HG03097 (cell line): ENCODE results near the gene GVQW3.
A peak's percentile ranks its signal among the peaks of the same experiment; 100 is the strongest.

Source experiments
- ATAC-seq: cut with Tn5 transposase; IDR thresholded peaks from one replicate; pipeline ENCODE4 v1.9.1; 2021; ENCODE audit not compliant: unreplicated experiment, low FRiP score

GVQW3 gene

GRCh38 chr11:76380977-76381719 is at the start of gene GVQW3, which contains the start of gene THAP12:
GVQW3 (plus strand) TSS chr11:76381323; CDS start chr11:76381829, 506 bp downstream.
THAP12 (minus strand) TSS chr11:76381132; CDS start chr11:76380836, 296 bp downstream.
- ATAC-seq, result peak; percentile 76

- no peak for ATAC-seq
Measured at GRCh38 chr11:76334826-76335389, 46.2 kb upstream of the GVQW3 start.

DNA sequence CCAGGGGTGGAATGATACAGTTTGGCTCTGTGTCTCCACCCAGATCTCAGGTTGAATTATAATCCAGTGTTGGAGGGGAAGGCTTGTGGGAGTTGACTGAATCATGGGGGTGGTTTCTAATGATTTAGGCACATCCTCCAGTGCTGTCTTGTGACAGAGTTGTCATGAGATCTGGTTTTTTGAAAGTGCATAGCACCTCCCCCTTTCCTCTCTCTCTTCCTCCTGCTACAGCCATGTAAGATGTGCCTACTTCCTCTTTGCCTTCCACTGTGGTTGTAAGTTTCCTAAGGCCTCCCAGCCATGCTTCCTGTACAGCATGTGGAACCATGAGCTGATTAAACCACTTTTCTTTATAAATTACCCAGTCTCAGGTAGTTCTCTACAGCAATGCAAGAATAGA is 45.3 kb upstream of the GVQW3 start:
- ATAC-seq, result no peak

DNA sequence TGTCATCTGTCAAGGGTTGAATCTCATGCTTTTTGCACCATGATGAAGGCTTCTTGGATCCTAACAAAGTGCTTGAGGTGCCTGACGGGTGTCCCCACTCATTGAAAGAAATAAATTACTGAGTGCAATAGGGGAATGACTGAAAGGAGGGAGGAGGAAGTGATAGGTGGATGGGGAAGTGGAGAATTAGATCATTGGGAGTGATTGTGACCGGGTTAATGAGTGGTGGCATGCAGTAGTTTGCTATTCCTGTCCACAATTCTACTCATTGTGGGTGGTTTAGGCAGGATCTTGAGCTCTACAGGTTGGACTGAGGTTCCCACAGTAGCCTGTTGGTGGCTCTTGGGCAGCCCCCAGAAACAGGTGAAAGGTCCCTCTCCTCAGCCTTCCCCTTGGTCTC is 44.5 kb upstream of the GVQW3 start:
- no peak for ATAC-seq

GRCh38 chr11:76337469-76337868 is 43.7 kb upstream of the GVQW3 start:
- no peak for ATAC-seq

GRCh38 chr11:76337923-76338322 is 43.2 kb upstream of the GVQW3 start:
- no peak for ATAC-seq

DNA sequence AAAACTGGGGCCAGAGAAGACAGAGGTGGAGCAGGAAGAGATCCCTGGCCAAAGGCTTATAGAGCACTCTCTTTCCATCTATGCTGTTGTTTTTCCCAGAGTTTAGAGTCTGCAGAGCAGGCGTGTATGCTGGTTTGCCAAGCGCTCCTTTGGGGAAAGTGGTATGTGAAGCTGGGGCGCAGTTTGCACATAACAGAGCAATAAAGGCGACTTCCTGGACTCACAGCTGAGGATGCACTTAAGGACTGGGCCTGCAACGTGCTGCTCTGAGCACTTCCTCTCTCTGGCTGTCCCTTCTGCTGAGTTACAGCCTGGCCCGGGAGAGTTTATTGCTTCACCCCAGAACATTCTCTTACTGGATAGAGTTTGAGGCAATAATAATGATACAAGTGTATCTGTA is 41.9 kb upstream of the GVQW3 start:
- no peak for ATAC-seq

DNA sequence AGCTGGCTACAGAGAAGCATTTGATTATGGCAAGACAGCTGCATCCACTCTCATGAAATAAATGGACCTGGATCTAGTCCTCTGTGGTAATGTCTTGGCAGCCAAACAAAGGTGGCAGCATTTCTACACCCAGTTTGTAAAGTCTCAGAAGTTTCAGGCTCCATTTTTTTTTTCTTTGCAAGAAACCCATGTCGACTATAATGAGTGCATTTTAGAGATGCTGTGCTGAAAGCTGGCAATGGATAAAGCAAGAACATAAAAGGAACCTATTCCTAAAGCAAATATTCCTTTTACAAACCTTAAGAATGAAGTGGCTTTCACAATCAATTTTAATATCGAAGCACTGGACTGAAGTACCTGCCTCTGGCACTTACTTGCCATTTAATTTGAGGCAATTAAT is 33.7 kb upstream of the GVQW3 start:
- ATAC-seq, result no peak

GRCh38 chr11:76348348-76348747 is 32.8 kb upstream of the GVQW3 start:
- no peak for ATAC-seq

DNA sequence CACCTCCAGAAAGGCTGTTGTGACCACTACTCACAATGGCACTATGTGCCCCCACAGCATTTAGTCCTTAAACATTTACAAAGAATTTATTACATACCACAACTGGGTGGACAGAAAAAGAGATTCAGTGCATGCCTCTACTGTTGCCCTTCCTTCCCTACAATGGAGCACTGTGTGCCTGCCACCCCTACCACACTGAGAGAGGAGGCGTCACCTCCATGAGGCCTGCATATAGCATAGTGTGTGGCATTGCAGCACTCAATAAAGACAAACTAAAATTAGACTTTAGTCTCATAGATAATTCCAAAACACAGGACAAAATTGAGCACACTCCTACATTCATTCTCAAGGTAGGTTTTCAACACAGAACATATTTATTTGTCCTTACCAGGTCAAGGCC is 26.0 kb upstream of the GVQW3 start:
- ATAC-seq, result no peak

GRCh38 chr11:76361374-76361773 is 19.7 kb upstream of the GVQW3 start:
- no peak for ATAC-seq

- ATAC-seq, result no peak
Measured at GRCh38 chr11:76361776-76362175, 19.3 kb upstream of the GVQW3 start.

DNA sequence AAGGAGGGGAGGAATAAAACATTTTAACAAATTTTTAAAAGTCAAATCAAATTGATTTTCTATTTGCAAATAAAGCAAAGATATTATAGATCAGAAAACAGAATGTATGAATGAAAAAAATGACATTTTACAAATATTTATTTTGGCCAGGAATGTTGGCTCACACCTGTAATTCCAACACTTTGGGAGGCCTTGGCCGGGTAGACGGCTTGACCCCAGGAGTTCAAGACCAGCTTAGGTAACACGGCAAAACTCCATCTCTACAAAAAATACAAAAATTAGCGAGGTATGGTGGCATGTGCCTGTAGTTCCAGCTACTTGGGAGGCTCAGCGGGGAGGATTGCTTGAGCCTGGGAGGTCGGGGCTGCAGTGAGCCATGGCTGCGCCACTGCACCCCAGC is 18.4 kb upstream of the GVQW3 start:
- ATAC-seq, result no peak

GRCh38 chr11:76365038-76365679 is 16.0 kb upstream of the GVQW3 start:
- ATAC-seq, result no peak

DNA sequence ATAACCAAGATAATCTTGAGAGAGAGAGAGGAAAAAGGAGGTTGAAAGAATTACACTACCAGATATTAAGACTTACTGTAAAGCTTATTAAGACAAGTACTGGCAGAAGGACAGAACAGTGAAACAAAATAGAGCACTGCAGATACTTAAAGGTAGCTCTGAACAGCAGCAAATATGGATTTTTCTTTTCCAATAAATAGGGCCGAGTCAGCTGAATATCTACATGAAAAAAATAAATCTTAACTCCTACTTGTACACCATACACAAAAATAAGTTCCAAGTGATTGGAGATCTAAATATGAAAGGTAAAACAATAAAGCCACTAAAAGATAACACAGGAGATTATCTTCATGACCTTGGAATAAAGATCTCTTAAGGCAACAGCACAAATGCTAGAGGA is 12.6 kb upstream of the GVQW3 start:
- ATAC-seq, result no peak

- no peak for ATAC-seq
Measured at GRCh38 chr11:76369406-76369805, 11.7 kb upstream of the GVQW3 start.

GRCh38 chr11:76371170-76371569 is 10.0 kb upstream of the GVQW3 start:
- ATAC-seq, result no peak

DNA sequence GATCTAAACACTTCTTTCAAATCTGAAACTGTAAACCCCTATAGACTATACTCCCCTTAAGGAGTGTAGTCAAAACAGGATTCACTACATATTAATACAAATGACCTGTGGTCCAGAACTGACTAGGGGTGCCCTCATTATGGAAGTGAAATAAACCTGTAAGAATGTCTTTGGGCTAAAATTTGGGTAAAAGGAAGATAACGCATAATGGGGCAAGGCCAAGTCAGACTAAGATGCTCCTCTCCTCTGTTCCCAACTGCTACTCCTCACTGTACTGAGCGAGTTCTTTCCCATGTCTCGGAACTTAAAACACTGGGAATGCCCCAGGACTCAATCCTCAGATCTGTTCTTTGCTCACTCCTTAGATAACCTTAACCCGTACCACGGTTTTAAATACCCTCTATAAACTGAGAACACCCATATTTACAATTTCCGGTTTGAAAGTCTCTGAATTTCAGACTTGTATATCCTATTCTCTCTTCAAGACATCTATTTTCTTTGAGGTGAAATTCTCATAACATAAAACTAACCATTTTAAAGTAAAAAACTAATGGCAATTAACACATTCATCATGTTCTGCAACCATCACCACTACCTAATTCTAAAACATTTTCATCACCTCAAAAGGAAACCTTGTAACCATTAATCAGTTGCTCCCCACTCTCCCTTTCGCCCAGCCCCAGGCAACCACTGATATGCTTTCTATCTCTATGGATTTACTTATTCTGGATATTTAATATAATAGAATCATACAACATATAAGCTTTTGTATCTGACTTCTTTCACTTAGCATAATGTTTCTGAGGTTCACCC is 4.2 kb upstream of the GVQW3 start:
- ATAC-seq, result no peak

DNA sequence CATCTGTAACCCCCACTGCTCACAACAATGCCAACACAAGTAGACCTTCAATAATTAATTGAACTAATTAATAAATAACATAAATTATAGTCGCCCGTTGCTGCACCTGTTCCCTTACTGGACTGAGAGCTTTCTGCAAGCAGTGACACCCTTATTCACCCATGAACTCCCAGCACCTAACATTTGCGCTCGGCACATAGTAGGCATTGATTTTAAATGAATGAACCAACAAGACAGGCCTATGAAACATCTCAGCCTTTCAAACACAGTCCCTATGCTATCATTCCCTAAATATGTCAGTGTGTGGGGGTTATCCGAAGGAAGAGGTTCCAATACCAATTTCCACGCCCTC is 1.3 kb upstream of the GVQW3 start:
- ATAC-seq, result no peak

DNA sequence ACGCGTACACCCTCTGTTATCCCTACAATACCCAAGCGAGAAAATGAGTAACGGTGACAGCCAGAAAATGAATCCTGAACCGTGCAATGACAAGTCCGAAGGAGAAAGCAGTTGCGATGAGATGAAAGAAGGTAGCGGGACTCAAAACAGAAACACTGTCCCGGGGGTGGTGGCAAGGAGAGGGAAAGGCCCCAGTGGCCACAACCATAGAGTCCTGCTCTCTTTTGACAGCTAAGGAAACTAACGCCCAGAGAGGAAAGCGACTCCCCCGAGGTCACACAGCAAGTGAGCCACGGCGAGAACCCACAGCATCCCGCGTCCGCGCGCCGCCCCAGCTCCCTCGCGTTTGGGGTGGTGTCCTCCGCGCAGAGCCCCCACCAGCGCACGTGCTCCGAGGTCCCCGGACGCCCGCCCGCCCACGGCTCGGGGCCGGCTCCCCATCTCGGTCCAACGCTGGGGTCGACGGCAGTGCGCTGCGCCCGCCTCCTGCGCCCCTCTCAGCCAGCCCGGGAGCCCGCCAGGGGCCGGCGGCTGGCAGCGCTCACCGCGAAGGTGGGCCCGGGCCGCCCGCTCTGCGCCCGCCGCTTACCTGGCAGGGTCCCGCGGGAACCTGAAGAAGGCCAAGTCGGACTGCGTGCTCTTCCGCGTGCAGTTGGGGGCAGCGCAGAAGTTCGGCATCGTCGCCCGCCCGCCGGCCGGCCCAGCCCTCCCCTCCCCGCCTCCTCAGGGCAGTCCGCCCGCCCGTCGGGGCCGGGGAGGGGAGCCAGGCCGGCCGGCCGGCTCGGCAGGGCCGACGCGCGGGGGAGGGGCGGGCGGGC is 755 bp upstream of the GVQW3 start:
- ATAC-seq, result peak; percentile 0
